ENCODE data around the gene KCNJ9.
A peak's percentile ranks its signal among the peaks of the same experiment; 100 is the strongest.

The KCNJ9 gene

GRCh38 chr1:160045653-160046052, 35.7 kb upstream of the KCNJ9 start:
- Histone ChIP-seq H3K4me1 (no peaks in the 10 kb centered on the region), H3K27ac (no peak overlapping the region)
- TF ChIP-seq, protein P1, sequence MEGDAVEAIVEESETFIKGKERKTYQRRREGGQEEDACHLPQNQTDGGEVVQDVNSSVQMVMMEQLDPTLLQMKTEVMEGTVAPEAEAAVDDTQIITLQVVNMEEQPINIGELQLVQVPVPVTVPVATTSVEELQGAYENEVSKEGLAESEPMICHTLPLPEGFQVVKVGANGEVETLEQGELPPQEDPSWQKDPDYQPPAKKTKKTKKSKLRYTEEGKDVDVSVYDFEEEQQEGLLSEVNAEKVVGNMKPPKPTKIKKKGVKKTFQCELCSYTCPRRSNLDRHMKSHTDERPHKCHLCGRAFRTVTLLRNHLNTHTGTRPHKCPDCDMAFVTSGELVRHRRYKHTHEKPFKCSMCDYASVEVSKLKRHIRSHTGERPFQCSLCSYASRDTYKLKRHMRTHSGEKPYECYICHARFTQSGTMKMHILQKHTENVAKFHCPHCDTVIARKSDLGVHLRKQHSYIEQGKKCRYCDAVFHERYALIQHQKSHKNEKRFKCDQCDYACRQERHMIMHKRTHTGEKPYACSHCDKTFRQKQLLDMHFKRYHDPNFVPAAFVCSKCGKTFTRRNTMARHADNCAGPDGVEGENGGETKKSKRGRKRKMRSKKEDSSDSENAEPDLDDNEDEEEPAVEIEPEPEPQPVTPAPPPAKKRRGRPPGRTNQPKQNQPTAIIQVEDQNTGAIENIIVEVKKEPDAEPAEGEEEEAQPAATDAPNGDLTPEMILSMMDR (IDR thresholded peaks at IDR 0.05), result no peak

GRCh38 chr1:160046494-160047110, 34.7 kb upstream of the KCNJ9 start:
- Histone ChIP-seq H3K4me2 (ENCODE audit: low read length) (peak overlapping the region; percentile 16), H3K27me3 (ENCODE audit: control insufficient read depth, insufficient read depth, low read length) (no peaks in the 10 kb centered on the region), H3K79me2 (no peaks in the 10 kb centered on the region), H3K36me3 (ENCODE audit: control insufficient read depth, insufficient read depth, low read length) (no peaks in the 10 kb centered on the region), H3K4me3 (ENCODE audit: low read depth, low read length) (no peak overlapping the region), H3K9ac (no peak overlapping the region), H2AFZ (no peak overlapping the region), H3K27ac (no peak overlapping the region), H3K9me3 (ENCODE audit: control insufficient read depth, low read length) (no peaks in the 10 kb centered on the region), H3K4me1 (no peaks in the 10 kb centered on the region)
- TF ChIP-seq, protein P1 (IDR thresholded peaks at IDR 0.05), result peak; percentile 40

More at GRCh38 chr1:160045653-160046052, 35.7 kb upstream of the KCNJ9 start:
- Histone ChIP-seq H3K79me2 (no peaks in the 10 kb centered on the region), H3K4me2 (ENCODE audit: low read length) (no peak overlapping the region), H3K27me3 (ENCODE audit: control insufficient read depth, insufficient read depth, low read length) (no peaks in the 10 kb centered on the region), H3K9me3 (ENCODE audit: control insufficient read depth, low read length) (no peaks in the 10 kb centered on the region), H3K9ac (no peak overlapping the region), H2AFZ (no peak overlapping the region), H3K36me3 (ENCODE audit: control insufficient read depth, insufficient read depth, low read length) (no peaks in the 10 kb centered on the region), H3K4me3 (ENCODE audit: low read depth, low read length) (no peak overlapping the region)

GRCh38 chr1:160047111-160047991, 34.0 kb upstream of the KCNJ9 start:
- TF ChIP-seq, protein P1 (IDR thresholded peaks at IDR 0.05), result no peak
- H3K4me2 ChIP-seq (ENCODE audit: low read length), result no peak overlapping the region
- no peaks in the 10 kb centered on the region for H3K27me3 ChIP-seq (ENCODE audit: control insufficient read depth, insufficient read depth, low read length)
- H3K79me2 ChIP-seq, result no peaks in the 10 kb centered on the region
- no peaks in the 10 kb centered on the region for H3K36me3 ChIP-seq (ENCODE audit: control insufficient read depth, insufficient read depth, low read length)
- H3K4me1 ChIP-seq, result no peaks in the 10 kb centered on the region
- H3K9me3 ChIP-seq (ENCODE audit: control insufficient read depth, low read length), result no peaks in the 10 kb centered on the region
- no peak overlapping the region for H3K27ac ChIP-seq
- H3K9ac ChIP-seq, result no peak overlapping the region
- H2AFZ ChIP-seq, result no peak overlapping the region
- H3K4me3 ChIP-seq (ENCODE audit: low read depth, low read length), result no peak overlapping the region

GRCh38 chr1:160048335-160048734, 33.0 kb upstream of the KCNJ9 start:
- H3K9ac ChIP-seq, result no peak overlapping the region

More at GRCh38 chr1:160048335-160048734, 33.0 kb upstream of the KCNJ9 start:
- no peak overlapping the region for H2AFZ ChIP-seq
- H3K36me3 ChIP-seq (ENCODE audit: control insufficient read depth, insufficient read depth, low read length), result no peaks in the 10 kb centered on the region
- H3K9me3 ChIP-seq (ENCODE audit: control insufficient read depth, low read length), result no peaks in the 10 kb centered on the region
- H3K4me3 ChIP-seq (ENCODE audit: low read depth, low read length), result no peak overlapping the region
- no peaks in the 10 kb centered on the region for H3K4me1 ChIP-seq
- H3K27ac ChIP-seq, result no peak overlapping the region
- no peaks in the 10 kb centered on the region for H3K79me2 ChIP-seq
- no peaks in the 10 kb centered on the region for H3K27me3 ChIP-seq (ENCODE audit: control insufficient read depth, insufficient read depth, low read length)
- TF ChIP-seq, protein P1 (IDR thresholded peaks at IDR 0.05), result no peak
- H3K4me2 ChIP-seq (ENCODE audit: low read length), result no peak overlapping the region

All from parathyroid adenoma (tissue), 2 donors.